ENCODE results near the gene SPAG5. TPM values are rescaled to one million over a fixed set of nuclear protein-coding genes. Genes with fewer than 3 reads are reported as not detected.
"Not testable (repeated sequence)": the region's sequence is repeated elsewhere in the genome, so short reads cannot be mapped to it uniquely, and the experiment has no call there.

SPAG5 gene
- total RNA-seq, 1 donor from 2014 or later: 89.6 TPM

DNA sequence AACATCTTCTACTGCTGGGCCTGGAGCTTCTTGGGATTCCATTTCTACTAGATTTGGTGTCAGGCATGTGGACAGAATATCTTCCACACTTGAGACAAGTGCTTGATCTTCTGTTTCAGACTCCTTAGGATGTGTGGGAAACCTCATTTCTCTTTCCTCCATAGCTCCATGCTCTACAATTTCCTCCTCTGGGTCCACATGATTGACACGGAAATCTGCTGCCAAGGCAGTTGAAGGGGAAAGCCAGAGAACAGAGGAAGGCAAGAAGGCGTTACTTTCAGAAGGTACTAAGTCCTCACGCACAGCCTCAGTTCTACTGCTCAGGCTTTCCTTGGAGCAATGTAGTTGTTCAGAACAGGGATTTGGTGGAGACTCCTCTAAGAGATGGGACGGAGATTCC, 6.6 kb downstream of the SPAG5 start:
- H3K27ac Mint-ChIP-seq: peak overlapping the region; percentile 56
- DNase-seq: no peak
- no peaks in the 10 kb centered on the region for H3K27me3 Mint-ChIP-seq
- peaks cover 41% of the 10 kb centered on the region for H3K36me3 Mint-ChIP-seq (ENCODE audit: low read depth)
- H3K9me3 Mint-ChIP-seq: no peaks in the 10 kb centered on the region
- H3K4me3 Mint-ChIP-seq: no peak overlapping the region
- H3K4me1 Mint-ChIP-seq: peaks cover 7% of the 10 kb centered on the region
- intact Hi-C loops (cut with micrococcal nuclease): no loop called here

DNA sequence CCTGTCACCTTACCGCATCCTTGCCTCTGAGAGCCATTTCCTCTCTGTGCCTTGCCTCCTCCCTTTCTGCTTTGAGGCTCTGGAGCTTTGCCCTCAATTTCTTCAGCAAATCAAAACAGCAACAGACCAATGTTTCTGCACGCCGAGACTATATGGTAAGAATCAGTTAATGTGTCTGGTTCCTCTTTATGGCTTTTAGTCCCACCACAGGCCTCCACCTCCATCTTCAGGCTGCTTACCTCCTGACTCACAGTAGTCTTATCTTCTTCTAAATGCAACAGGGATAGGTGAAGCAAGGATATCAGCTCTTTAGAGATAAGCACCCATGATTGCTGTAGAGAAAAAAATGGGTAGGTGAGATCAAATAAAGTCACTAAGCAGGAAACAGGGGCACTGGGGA, 13.0 kb downstream of the SPAG5 start:
- intact Hi-C loops (cut with micrococcal nuclease): no loop called here
- H3K9me3 Mint-ChIP-seq: no peaks in the 10 kb centered on the region
- H3K36me3 Mint-ChIP-seq (ENCODE audit: low read depth): peaks cover 35% of the 10 kb centered on the region
- H3K4me3 Mint-ChIP-seq: no peak overlapping the region
- peak overlapping the region; percentile 10 for H3K27ac Mint-ChIP-seq
- H3K27me3 Mint-ChIP-seq: no peaks in the 10 kb centered on the region
- no peak for DNase-seq
- peaks cover 2% of the 10 kb centered on the region for H3K4me1 Mint-ChIP-seq

DNA sequence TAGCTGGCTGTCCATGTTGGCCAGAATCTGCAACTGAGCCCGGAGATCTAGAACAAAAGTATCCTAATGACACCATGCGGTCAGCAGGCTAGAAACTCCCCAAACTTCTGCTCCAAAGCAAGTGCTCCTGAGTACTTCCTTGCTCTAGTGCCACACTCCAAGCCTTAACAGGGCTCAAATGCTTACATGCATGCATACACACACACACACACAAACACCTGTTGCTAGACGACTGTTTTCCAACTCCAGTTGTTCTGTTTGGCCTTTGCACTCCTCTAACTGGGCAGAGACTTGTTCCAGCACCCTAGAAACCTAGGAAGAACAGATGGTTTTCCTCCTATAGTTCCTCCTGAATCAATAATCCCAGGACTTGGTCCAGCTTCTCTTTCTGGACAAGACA, 14.4 kb downstream of the SPAG5 start:
- Mint-ChIP-seq H3K4me1 (peaks cover 16% of the 10 kb centered on the region), H3K27ac (no peak overlapping the region), H3K36me3 (ENCODE audit: low read depth) (peaks cover 41% of the 10 kb centered on the region), H3K27me3 (no peaks in the 10 kb centered on the region), H3K4me3 (no peak overlapping the region), H3K9me3 (no peaks in the 10 kb centered on the region)
- intact Hi-C loops (cut with micrococcal nuclease): no loop called here
- no peak for DNase-seq

DNA sequence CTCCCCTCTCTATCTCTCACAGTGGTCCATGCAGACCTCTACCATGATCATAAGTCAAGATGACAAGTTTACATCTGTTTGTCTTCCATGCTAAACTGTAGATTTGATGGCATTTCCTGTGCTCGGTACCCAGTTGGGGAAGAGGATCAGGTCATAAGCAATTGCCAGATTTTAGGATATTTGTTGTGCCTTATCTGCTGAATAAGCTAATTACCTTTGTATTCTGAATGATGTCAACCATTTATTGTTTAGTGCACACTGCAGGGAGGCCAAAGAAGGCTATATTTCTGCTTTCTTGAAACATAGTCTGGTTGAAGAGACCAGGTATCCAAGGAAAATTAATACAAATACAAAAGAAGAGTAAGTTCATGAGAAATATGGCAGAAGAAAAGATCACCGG, 16.3 kb downstream of the SPAG5 start:
- peaks cover 40% of the 10 kb centered on the region for H3K36me3 Mint-ChIP-seq (ENCODE audit: low read depth)
- peaks cover 21% of the 10 kb centered on the region for H3K4me1 Mint-ChIP-seq
- no peaks in the 10 kb centered on the region for H3K9me3 Mint-ChIP-seq
- intact Hi-C loops (cut with micrococcal nuclease): no loop called here
- no peaks in the 10 kb centered on the region for H3K27me3 Mint-ChIP-seq
- no peak overlapping the region for H3K27ac Mint-ChIP-seq
- no peak overlapping the region for H3K4me3 Mint-ChIP-seq
- no peak for DNase-seq

DNA sequence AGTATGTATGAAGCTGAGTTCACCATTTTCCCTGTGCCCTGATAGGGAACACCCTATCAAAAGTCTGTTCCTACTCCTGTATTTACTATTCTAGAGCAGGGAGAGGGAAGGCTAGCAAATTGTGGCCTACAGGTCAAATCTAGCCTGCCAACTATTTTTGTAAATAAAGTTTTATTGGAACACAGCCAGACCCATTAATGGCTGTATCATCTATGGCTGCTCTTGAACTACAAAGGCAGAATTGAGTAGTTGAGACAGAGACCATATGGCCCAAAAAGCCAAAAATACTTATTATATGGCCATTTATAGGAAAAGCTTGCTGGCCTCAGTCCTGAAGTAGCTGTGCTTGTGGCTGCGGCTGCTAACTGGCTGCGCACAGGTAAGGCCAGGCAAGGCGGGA, 17.9 kb downstream of the SPAG5 start:
- no peaks in the 10 kb centered on the region for H3K9me3 Mint-ChIP-seq
- H3K4me1 Mint-ChIP-seq: peaks cover 31% of the 10 kb centered on the region
- no peaks in the 10 kb centered on the region for H3K27me3 Mint-ChIP-seq
- no peak overlapping the region for H3K4me3 Mint-ChIP-seq
- intact Hi-C loops (cut with micrococcal nuclease): no loop called here
- peaks cover 40% of the 10 kb centered on the region for H3K36me3 Mint-ChIP-seq (ENCODE audit: low read depth)
- H3K27ac Mint-ChIP-seq: no peak overlapping the region
- DNase-seq: no peak

DNA sequence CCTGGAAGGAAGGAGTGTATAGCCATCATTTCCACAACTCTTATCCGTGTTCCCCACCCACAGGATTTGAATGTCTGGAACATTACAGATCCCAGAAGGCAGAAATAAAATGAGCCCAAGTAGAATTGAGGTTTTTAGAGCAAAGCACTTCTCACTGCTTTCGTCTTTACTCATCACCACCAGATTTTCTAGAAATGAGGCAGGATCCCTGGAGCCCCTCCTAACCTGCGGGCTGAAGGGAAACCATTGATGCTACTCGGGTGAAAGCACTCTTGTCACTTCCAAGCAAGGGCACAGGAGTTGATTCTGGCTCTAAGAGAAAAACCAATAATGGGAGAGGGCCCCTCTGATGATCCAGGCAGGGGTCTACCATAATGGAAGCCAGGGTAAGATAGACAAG, 19.3 kb downstream of the SPAG5 start:
- peak overlapping the region; percentile 83 for H3K27ac Mint-ChIP-seq
- no peaks in the 10 kb centered on the region for H3K9me3 Mint-ChIP-seq
- peaks cover 37% of the 10 kb centered on the region for H3K36me3 Mint-ChIP-seq (ENCODE audit: low read depth)
- intact Hi-C loops (cut with micrococcal nuclease): loop anchor here (1.0 kb wide), 1 partner anchor 20 kb away; the partner anchor contains the start of gene SPAG5
- no peaks in the 10 kb centered on the region for H3K27me3 Mint-ChIP-seq
- peaks cover 39% of the 10 kb centered on the region for H3K4me1 Mint-ChIP-seq
- peak; percentile 77 for DNase-seq
- H3K4me3 Mint-ChIP-seq: peak overlapping the region; percentile 58

DNA sequence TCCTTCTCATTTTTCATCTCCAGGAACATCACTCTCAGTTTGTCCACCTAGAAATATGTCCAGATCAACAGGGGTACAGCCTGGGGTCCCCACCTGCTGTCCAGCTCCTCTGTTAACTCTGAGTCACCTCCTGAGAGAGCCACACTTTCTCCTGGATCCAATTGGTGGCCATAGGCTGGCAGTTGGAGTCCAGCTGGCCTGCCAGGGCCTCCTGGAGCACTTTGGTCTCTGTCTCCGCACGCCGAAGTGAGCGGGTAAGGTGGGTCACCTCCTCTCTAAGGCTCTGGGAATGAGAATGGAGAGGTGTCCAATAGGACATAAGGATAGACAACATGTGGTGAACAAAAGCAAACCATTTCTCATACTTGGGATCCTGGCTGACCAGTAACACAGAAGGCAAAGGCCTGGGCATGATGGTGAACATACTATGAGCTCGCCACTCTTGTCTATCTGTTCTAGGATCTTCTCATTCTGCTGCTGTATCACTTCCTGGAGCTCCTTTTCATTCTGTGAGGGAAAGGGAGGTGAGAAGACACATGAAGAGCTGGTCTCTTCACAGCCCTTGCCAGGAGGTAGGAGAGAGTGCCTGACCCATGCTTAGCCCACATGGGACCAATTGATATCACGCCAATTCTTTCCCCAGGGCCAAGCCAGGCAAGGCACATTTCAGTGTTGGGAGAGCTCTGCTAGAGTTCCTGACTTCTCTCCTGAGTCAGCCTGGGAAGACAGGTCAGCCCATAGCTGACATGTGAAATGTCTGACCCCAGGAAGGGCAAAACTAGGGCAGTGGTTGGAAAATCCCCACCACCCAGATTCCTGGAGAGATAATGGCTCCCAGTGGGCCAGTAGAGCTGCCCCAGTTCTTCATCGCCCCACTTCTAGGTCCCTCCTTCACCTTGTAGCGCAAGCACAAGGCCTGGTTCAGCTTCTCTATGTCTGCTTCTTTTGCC, 20.3 kb downstream of the SPAG5 start:
- Mint-ChIP-seq H3K27me3 (no peaks in the 10 kb centered on the region), H3K4me3 (peak overlapping the region; percentile 58), H3K27ac (peak overlapping the region; percentile 83), H3K4me1 (peaks cover 43% of the 10 kb centered on the region), H3K9me3 (no peaks in the 10 kb centered on the region), H3K36me3 (ENCODE audit: low read depth) (peaks cover 46% of the 10 kb centered on the region)
- DNase-seq: no peak
- intact Hi-C loops (cut with micrococcal nuclease): loop anchor here (1.0 kb wide), 1 partner anchor 21 kb away; the partner anchor contains the start of gene SPAG5

DNA sequence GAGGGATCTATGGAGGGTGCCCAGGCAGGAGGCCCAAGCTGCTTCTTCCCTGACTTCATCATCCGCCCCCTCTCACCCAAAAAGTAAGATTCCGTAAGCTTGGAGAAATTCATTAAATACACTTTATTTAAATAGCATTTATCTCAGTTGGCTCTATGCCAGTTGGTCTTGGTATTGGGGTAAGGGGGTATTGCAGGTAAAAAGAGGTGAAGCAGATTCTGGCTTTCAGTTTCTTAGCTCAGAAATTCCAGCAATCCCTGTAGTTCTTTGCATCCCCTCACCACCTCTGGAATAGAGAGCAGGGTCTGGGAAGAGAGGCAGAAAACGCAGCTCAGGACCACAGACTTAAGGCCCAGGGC, 21.4 kb downstream of the SPAG5 start:
- H3K27ac Mint-ChIP-seq: peak overlapping the region; percentile 94
- H3K27me3 Mint-ChIP-seq: no peaks in the 10 kb centered on the region
- intact Hi-C loops (cut with micrococcal nuclease): no loop called here
- H3K36me3 Mint-ChIP-seq (ENCODE audit: low read depth): peaks cover 53% of the 10 kb centered on the region
- H3K4me1 Mint-ChIP-seq: peaks cover 51% of the 10 kb centered on the region
- no peak for DNase-seq
- peak overlapping the region; percentile 95 for H3K4me3 Mint-ChIP-seq
- no peaks in the 10 kb centered on the region for H3K9me3 Mint-ChIP-seq

DNA sequence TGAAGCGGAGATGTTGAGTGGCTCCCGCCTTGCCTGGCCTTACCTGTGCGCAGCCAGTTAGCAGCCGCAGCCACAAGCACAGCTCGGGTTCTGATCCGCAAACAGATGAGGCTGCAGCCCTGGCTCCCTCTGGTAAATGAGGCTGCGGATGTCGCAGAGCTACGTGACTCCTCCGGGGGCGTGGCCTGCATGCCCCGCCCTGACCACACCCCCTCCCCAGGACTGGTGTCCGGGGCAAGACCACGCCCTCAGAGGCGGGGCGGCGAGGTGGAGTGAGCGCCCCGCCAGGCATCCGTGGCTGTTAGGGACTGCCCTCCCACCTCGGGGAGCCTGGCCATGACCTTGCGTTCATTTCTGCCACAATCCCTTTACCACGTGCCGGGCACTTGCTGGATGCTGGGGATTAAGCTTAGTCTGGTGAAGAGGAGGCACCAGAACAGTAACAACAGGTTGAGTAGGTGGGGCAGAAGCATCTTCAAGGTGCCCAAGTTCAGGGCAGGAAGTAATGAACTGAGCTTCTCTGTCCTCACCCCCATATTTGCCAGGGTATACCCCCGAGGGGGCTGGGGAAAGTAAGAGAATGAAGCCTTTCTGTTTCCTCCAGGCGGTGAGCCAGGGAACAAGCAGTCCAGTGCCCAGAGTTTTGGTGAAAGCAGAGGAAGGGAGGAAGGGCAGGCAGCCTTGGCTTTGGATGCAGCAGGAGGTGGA, 21.9 kb downstream of the SPAG5 start, which contains the start of gene ALDOC:
Gene ALDOC, minus strand, starts transcription at position 138 of the 708 bp plus-strand sequence. CDS start 1,363 bp downstream, outside the sequence.
- H3K4me3 Mint-ChIP-seq: peak within 1 kb of the TSS; percentile 95
- intact Hi-C loops (cut with micrococcal nuclease): no loop called here
- peaks cover 53% of the 10 kb centered on the region for H3K36me3 Mint-ChIP-seq (ENCODE audit: low read depth)
- DNase-seq: peak; percentile 100
- H3K4me1 Mint-ChIP-seq: peaks cover 56% of the 10 kb centered on the region
- H3K27ac Mint-ChIP-seq: peak within 1 kb of the TSS; percentile 94
- no peaks in the 10 kb centered on the region for H3K27me3 Mint-ChIP-seq
- H3K9me3 Mint-ChIP-seq: no peaks in the 10 kb centered on the region

DNA sequence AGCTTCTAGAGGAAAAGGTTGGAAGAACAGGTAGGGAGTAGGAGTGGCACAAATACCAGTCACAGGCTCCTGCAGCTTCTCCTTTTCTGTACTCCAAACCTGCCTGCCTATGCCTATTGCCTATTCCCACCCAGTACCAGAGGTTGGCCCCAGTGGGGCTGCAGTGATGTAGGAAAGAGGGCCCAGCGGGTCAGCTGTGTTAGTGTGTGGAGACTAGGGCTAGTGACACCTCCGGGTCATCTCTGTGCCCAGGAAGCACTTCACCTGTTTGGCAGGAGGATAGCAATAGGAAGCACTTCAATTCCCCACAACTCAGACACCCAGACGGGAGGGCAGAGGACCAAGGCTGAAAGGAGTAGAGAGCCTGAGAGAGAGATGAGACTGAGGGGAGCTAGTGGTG, 22.8 kb downstream of the SPAG5 start:
- Mint-ChIP-seq H3K4me1 (peaks cover 58% of the 10 kb centered on the region), H3K4me3 (peak overlapping the region; percentile 95), H3K36me3 (ENCODE audit: low read depth) (peaks cover 53% of the 10 kb centered on the region), H3K27ac (peak overlapping the region; percentile 94)
- H3K27me3 Mint-ChIP-seq; intact Hi-C loops (cut with micrococcal nuclease); H3K9me3 Mint-ChIP-seq: not testable (repeated sequence)
- DNase-seq: peak; percentile 67

DNA sequence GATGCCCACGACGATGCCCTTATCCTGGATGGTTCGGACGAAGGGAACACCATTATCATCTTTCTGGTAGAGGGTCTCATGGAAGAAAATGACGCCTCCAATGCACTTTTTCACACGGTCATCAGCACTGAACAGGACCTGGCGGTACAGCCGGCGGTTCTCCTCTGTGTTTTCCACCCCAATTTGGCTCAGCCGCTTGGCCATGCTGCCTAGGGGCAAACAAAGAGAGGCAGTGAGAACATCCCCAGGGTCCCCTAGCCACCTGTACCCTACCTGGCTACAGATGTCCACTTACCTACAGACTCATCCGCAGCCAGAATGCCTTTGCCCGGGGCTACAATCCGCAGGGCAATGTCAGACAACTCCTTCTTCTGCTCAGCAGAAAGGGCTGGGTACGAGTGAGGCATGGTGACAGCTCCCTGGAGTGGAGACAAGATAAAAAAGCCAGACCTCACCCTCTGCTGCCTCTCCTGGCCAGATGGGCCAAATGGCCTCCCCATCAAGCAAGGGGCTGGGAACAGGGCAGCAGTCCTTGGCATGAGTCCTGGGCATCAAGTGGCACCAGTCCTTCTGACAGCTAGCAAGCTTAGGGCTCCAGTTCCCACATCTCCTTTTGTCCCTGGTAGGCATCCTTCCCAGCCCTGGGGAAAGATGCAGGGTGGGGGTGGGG, 23.6 kb downstream of the SPAG5 start:
- intact Hi-C loops (cut with micrococcal nuclease): no loop called here
- Mint-ChIP-seq H3K36me3 (ENCODE audit: low read depth) (peaks cover 49% of the 10 kb centered on the region), H3K4me1 (peaks cover 54% of the 10 kb centered on the region), H3K27me3 (no peaks in the 10 kb centered on the region), H3K27ac (no peak overlapping the region), H3K9me3 (no peaks in the 10 kb centered on the region), H3K4me3 (peak overlapping the region; percentile 95)
- DNase-seq: peak; percentile 65

DNA sequence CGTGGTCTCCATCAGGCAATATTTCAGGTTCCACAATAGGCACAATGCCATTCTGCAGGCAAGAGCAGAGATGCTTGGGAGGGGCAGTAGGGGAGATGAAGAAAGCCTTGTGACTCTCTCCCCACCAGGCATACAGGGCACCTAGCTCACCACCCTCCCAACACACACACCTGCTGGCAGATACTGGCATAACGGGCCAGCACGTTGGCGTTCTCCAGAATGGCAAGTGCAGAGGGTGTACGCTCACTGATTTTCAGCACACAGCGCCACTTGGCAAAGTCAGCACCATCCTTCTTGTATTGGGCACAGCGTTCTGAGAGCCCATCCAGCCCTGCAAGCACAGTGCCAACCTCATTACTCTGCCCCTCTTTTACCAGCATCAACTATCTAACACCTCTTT, 24.3 kb downstream of the SPAG5 start:
- DNase-seq: peak; percentile 70
- H3K27ac Mint-ChIP-seq: no peak overlapping the region
- H3K27me3 Mint-ChIP-seq: no peaks in the 10 kb centered on the region
- peaks cover 50% of the 10 kb centered on the region for H3K36me3 Mint-ChIP-seq (ENCODE audit: low read depth)
- no peak overlapping the region for H3K4me3 Mint-ChIP-seq
- H3K4me1 Mint-ChIP-seq: peaks cover 53% of the 10 kb centered on the region
- no peaks in the 10 kb centered on the region for H3K9me3 Mint-ChIP-seq
- intact Hi-C loops (cut with micrococcal nuclease): no loop called here

DNA sequence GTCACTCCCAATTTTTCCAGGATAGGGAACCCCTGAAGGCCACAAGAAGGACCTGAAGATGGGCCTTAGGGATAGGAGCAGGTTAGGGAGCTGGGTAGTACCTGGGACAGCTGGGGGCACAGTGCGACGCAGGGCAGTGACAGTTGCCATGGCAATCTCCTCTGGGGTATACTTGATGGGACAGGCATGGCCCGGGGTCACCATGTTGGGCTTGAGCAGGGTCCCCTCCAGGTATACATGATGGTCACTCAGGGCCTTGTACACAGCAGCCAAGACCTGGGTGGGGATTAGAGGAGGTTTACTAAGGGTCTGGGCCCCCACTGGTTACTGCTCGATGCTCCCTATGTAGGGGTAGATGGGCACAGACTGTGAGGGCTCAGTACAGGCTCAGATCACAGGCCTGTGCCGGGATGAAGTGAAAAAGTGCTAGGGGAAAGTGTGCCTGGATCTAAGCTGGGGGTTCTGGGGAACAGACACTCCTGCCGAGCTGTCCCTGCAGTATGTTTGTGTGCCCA, 24.8 kb downstream of the SPAG5 start:
- Mint-ChIP-seq H3K4me3 (no peak overlapping the region), H3K4me1 (peaks cover 50% of the 10 kb centered on the region), H3K27me3 (no peaks in the 10 kb centered on the region), H3K36me3 (ENCODE audit: low read depth) (peaks cover 47% of the 10 kb centered on the region), H3K27ac (no peak overlapping the region), H3K9me3 (no peaks in the 10 kb centered on the region)
- DNase-seq: no peak
- intact Hi-C loops (cut with micrococcal nuclease): no loop called here
